ENCODE results near the gene CD81.

Gene CD81

GRCh38 chr11:2391181-2391975, 14.3 kb downstream of the CD81 start:
- DNase-seq (ENCODE audit: low spot score): no peak

- no peak for DNase-seq (ENCODE audit: low spot score)
Observed at GRCh38 chr11:2392241-2392959, 15.3 kb downstream of the CD81 start.

- no peak for DNase-seq (ENCODE audit: low spot score)
Observed at GRCh38 chr11:2393111-2393868, 16.2 kb downstream of the CD81 start.

- no peak for DNase-seq (ENCODE audit: low spot score)
Observed at GRCh38 chr11:2393941-2394817, 17.1 kb downstream of the CD81 start.

GRCh38 chr11:2394818-2395105, 17.7 kb downstream of the CD81 start:
- DNase-seq (ENCODE audit: low spot score): no peak

- no peak for DNase-seq (ENCODE audit: low spot score)
Observed at GRCh38 chr11:2395211-2395730, 18.2 kb downstream of the CD81 start.

GRCh38 chr11:2395856-2396255, 18.7 kb downstream of the CD81 start:
- DNase-seq (ENCODE audit: low spot score): no peak

GRCh38 chr11:2396471-2396870, 19.4 kb downstream of the CD81 start:
- DNase-seq (ENCODE audit: low spot score): no peak

- no peak for DNase-seq (ENCODE audit: low spot score)
Observed at GRCh38 chr11:2397005-2397404, 19.9 kb downstream of the CD81 start.

GRCh38 chr11:2398664-2399355, 21.7 kb downstream of the CD81 start:
- DNase-seq (ENCODE audit: low spot score): no peak

- DNase-seq (ENCODE audit: low spot score): no peak
Observed at GRCh38 chr11:2399488-2400068, 22.5 kb downstream of the CD81 start.

GRCh38 chr11:2400069-2400761, 23.1 kb downstream of the CD81 start, which contains the start of gene TSSC4:
Gene TSSC4, plus strand, starts transcription at chr11:2400750. Its CDS starts 1,884 bp downstream, at chr11:2402634.
- DNase-seq (ENCODE audit: low spot score): peak; percentile 99

- no peak for DNase-seq (ENCODE audit: low spot score)
Observed at GRCh38 chr11:2400762-2401435, 23.8 kb downstream of the CD81 start.

GRCh38 chr11:2401436-2401984, 24.4 kb downstream of the CD81 start:
- no peak for DNase-seq (ENCODE audit: low spot score)

GRCh38 chr11:2402106-2402505, 25.0 kb downstream of the CD81 start:
- DNase-seq (ENCODE audit: low spot score): no peak

GRCh38 chr11:2402890-2403645, 26.0 kb downstream of the CD81 start:
- no peak for DNase-seq (ENCODE audit: low spot score)

- DNase-seq (ENCODE audit: low spot score): no peak
Observed at GRCh38 chr11:2404735-2405196, 27.7 kb downstream of the CD81 start.

- no peak for DNase-seq (ENCODE audit: low spot score)
Observed at GRCh38 chr11:2406451-2406850, 29.3 kb downstream of the CD81 start.
